ENCODE data around the gene OPCML.

Gene OPCML

GRCh38 chr11:132422722-132423121 is 1109.6 kb downstream of the OPCML start:
- TF ChIP-seq, protein P1, sequence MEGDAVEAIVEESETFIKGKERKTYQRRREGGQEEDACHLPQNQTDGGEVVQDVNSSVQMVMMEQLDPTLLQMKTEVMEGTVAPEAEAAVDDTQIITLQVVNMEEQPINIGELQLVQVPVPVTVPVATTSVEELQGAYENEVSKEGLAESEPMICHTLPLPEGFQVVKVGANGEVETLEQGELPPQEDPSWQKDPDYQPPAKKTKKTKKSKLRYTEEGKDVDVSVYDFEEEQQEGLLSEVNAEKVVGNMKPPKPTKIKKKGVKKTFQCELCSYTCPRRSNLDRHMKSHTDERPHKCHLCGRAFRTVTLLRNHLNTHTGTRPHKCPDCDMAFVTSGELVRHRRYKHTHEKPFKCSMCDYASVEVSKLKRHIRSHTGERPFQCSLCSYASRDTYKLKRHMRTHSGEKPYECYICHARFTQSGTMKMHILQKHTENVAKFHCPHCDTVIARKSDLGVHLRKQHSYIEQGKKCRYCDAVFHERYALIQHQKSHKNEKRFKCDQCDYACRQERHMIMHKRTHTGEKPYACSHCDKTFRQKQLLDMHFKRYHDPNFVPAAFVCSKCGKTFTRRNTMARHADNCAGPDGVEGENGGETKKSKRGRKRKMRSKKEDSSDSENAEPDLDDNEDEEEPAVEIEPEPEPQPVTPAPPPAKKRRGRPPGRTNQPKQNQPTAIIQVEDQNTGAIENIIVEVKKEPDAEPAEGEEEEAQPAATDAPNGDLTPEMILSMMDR (IDR thresholded peaks at IDR 0.05; ENCODE audit: low read length, missing control alignments): no peak

DNA sequence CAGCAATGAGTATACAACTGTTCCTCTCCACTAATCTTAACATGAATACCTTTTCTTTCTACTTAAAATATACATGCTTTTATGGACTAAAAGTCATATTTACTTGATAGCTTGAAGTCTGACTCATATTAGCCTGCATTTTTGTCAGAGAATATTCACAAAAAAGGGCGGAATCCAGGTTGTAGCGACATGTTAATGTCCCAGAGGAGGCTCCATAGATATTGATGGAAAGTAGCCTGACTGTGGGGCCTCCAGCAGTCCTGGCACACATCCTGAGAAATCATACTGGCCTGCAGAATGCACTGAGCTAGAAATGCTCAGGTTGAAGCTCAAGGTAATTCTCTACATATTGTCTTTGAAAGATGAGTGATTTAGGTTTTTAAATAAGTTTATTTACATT is 1110.7 kb downstream of the OPCML start:
- TF ChIP-seq, protein P1 (IDR thresholded peaks at IDR 0.05; ENCODE audit: low read length, missing control alignments): no peak
- DNase-seq (ENCODE audit: low read depth): no peak
- H3K4me3 ChIP-seq (replicated peaks; ENCODE audit: low read depth, low read length): no peak overlapping the region

More at GRCh38 chr11:132422722-132423121, 1109.6 kb downstream of the OPCML start:
- no peak for DNase-seq (ENCODE audit: low read depth)
- H3K4me3 ChIP-seq (replicated peaks; ENCODE audit: low read depth, low read length): no peak overlapping the region

DNA sequence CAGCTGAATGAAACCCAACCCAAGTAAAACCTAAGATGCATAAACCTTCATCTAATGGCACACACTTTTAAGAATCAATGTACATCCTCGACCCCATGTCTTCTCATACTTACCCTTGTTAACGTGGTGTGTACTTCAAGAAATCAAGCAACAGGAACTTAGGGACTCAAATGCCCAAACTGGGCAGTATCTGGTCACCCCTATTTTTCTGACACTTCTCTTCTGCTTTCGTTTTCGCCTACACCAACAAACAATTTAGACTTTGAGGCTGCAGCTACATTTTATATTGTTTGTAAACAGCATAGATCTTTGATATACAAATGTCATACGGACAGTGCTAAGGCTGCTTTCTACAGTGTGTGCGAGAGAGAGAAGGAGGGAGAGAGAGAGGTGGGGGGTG is 1117.8 kb downstream of the OPCML start:
- TF ChIP-seq, protein P1 (IDR thresholded peaks at IDR 0.05; ENCODE audit: low read length, missing control alignments): no peak
- H3K4me3 ChIP-seq (replicated peaks; ENCODE audit: low read depth, low read length): no peak overlapping the region
- DNase-seq (ENCODE audit: low read depth): no peak

DNA sequence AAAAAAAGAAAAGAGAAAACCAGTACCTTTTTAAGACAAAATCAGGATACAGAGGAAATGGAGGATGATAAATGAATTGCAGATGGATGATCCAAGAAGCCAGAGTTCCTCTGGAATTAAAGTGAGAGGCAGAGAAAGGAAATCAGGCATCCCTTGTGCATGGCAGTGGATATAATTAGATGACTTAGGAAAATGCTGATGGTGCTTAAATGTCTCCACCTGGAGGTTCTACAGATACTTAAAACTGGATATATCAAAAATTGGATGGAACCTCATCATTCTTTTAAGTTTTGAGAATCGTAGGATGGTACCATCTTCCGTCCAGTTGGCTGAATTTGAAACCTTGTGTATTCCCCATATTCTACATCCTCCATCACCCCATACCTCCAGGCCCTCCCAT is 1121.9 kb downstream of the OPCML start:
- TF ChIP-seq, protein P1 (IDR thresholded peaks at IDR 0.05; ENCODE audit: low read length, missing control alignments): no peak
- DNase-seq (ENCODE audit: low read depth): no peak
- no peak overlapping the region for H3K4me3 ChIP-seq (replicated peaks; ENCODE audit: low read depth, low read length)

- no peak for DNase-seq (ENCODE audit: low read depth)
- TF ChIP-seq, protein P1 (IDR thresholded peaks at IDR 0.05; ENCODE audit: low read length, missing control alignments): no peak
- no peak overlapping the region for H3K4me3 ChIP-seq (replicated peaks; ENCODE audit: low read depth, low read length)
Measured at GRCh38 chr11:132409573-132410355, 1122.5 kb downstream of the OPCML start.

DNA sequence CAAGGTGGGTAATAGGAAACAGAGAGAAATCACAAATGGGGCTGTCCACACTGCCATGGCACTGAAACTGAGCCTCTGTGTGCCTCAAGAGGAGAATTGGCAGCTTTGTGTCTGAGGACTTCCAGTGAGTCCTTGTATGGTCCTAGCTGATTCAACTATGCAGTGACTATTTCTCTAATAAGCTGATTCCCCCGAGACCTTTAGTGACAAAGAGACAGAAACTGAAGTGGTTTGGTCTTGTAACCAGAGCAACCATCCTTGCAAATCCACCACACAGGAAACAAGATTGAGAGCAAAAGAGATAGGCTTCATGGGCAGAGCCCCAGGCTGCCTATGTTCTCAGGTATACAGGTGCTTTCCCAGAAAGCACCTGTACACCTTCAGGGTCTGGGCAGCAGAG is 1123.4 kb downstream of the OPCML start:
- TF ChIP-seq, protein P1 (IDR thresholded peaks at IDR 0.05; ENCODE audit: low read length, missing control alignments): no peak
- no peak overlapping the region for H3K4me3 ChIP-seq (replicated peaks; ENCODE audit: low read depth, low read length)
- no peak for DNase-seq (ENCODE audit: low read depth)

DNA sequence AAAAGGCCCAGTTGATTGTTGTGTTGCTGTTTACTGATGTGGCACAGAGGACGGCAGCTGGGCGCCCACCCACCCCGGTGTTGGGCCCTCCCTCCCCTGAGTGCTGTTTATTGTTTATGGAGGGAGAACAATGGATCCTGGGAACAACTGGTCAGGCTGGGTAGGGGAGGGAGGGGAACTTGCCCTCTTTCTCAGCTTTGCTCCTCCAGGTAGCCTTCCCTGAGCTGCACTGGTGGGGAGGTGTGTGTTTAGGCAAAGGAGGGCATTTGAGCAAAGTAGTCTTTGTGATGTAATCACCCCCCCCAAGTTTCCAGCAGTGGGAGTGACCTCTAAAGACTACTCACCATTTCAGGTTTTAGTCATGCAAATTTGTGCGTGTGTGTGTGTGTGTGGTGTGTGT is 1126.6 kb downstream of the OPCML start:
- no peak for DNase-seq (ENCODE audit: low read depth)

More for the DNA sequence above, 1126.6 kb downstream of the OPCML start:
- H3K4me3 ChIP-seq (replicated peaks; ENCODE audit: low read depth, low read length): no peak overlapping the region
- TF ChIP-seq, protein P1 (IDR thresholded peaks at IDR 0.05; ENCODE audit: low read length, missing control alignments): no peak
